AG04449 (cell line): Measurements from ENCODE around the gene RIPPLY2.

Source experiments
- CTCF ChIA-PET: fragments of 350-600 bp; formaldehyde crosslinking; extraction: SDS; loops from one replicate; lab custom pipeline; 2021; ENCODE audit warnings: antibody characterized with exemption; lab: Yijun Ruan, JAX
- POLR2A ChIA-PET: fragments of 400-600, 350-600 bp; formaldehyde crosslinking; extraction: SDS; loops from one replicate; lab custom pipeline; 2020; ENCODE audit warnings: antibody characterized with exemption, inconsistent platforms; lab: Yijun Ruan, JAX
- DNase-seq: peaks from one replicate; pipeline ENCODE4 v3.0.0-alpha.2; 2010; ENCODE audit warnings: low read depth, low spot score
- H3K4me3 ChIP-seq: 2 replicates; pipeline ENCODE4 v1.5.1; 2011; ENCODE audit warnings: low read depth, mild to moderate bottlenecking, control low read depth, low read length
- TF ChIP-seq, protein P1 (sequence below): IDR thresholded peaks from one replicate; pipeline ENCODE4 v1.5.1; 2011; ENCODE audit warnings: mild to moderate bottlenecking, moderate library complexity, low read length, control low read depth, inconsistent platforms; ENCODE audit not compliant: insufficient read depth; ENCODE audit errors: missing control alignments

The RIPPLY2 gene

DNA sequence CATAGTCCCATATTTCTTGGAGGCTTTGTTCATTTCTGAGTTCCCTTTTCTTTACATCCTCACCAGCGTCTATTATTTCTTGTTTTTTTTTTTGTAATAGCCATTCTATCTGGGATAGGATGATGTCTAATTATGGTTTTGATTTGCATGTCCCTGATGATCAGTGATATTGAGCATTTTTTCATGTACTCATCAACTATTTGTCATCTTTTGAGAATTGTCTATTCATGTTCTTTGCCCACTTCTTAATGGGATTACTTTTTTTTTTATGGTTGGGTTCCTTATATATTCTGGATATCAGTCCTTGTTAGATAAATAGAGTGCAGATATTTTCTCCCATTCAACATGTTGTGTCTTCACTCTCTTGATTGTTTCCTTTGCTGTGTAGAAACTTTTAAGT is 48.5 kb downstream of the RIPPLY2 start:
- DNase-seq, result no peak
- TF ChIP-seq, protein P1, sequence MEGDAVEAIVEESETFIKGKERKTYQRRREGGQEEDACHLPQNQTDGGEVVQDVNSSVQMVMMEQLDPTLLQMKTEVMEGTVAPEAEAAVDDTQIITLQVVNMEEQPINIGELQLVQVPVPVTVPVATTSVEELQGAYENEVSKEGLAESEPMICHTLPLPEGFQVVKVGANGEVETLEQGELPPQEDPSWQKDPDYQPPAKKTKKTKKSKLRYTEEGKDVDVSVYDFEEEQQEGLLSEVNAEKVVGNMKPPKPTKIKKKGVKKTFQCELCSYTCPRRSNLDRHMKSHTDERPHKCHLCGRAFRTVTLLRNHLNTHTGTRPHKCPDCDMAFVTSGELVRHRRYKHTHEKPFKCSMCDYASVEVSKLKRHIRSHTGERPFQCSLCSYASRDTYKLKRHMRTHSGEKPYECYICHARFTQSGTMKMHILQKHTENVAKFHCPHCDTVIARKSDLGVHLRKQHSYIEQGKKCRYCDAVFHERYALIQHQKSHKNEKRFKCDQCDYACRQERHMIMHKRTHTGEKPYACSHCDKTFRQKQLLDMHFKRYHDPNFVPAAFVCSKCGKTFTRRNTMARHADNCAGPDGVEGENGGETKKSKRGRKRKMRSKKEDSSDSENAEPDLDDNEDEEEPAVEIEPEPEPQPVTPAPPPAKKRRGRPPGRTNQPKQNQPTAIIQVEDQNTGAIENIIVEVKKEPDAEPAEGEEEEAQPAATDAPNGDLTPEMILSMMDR, result no peak
- no peak overlapping the region for H3K4me3 ChIP-seq
- ChIA-PET POLR2A (no interaction called here), CTCF (no interaction called here)

DNA sequence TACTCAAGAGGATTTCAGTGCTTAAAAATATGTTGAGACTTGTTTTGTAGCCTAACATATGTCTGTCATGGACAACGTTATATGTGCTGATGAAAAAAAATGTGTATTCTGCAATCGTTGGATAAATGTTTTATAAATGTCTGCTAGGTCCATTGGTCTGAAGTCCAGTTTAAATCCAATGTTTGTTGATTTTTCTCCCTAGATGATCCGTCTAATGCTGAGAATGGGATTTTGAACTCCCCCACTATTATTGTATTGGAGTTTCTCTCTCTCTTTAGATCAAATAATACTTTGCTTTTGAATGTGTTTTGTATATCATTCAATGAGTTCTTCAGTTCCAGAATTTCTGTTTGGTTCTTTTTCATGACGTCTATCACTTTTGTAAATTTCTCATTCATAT is 51.2 kb downstream of the RIPPLY2 start:
- DNase-seq, result no peak
- TF ChIP-seq, protein P1, result no peak
- ChIA-PET POLR2A (no interaction called here), CTCF (no interaction called here)
- no peak overlapping the region for H3K4me3 ChIP-seq

DNA sequence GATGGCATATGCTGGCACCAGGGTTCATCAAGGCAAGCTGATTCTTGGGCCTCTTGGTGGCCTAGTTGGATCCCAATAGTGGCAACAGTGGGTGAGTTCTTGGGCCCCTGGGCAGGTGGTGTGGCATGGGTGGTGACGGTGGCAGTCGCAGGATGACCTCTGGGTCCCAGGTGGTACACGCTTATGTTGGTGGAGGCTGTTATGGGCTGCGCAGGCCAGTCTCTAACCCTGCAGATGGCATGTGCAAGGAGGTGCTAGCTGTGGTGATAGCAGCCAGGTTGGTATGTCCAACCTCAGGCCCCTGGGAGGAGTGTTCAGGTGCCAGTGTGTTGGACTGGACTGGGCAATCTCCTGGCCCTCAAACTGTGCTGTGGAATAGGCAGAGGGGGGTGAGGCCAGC is 52.5 kb downstream of the RIPPLY2 start:
- CTCF ChIA-PET, result no interaction called here
- H3K4me3 ChIP-seq, result no peak overlapping the region
- no peak for DNase-seq
- TF ChIP-seq, protein P1, result no peak
- POLR2A ChIA-PET, result no interaction called here
